ENCODE measurements around the gene NTM. TPM values are rescaled to one million over a fixed set of nuclear protein-coding genes. Genes with fewer than 3 reads are reported as not detected.

The NTM gene
- total RNA-seq, 1 experiment from 2014 or later: 9.9 TPM

DNA sequence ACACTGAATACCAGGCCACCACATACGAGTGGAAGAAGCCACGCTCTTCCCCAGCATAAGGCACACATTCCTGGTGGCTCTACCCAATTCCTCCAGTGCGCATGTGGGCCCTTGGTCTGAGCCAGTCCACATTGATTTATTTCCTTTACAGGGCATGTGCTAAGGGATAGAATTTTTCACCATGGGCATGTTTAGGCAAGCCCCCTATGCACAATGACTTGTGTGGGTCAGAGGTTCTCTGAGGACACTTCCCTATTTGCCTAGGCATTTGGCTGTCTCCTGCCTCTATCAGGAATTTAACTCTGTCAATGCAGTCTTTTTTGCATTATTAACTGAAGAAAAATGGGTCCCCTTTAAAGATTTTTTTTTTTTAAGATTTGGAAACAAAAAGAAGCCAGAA is 718.1 kb downstream of the NTM start:
- no peak overlapping the region for H2AK5ac ChIP-seq (ENCODE audit: insufficient read length, low read length)
- no peak overlapping the region for H3K9ac ChIP-seq (ENCODE audit: extremely low read depth, insufficient read length, low read length)
- no peak overlapping the region for H2BK120ac ChIP-seq (ENCODE audit: low read depth, low read length, poor library complexity, severe bottlenecking)
- no peak overlapping the region for H3K27ac ChIP-seq (ENCODE audit: insufficient read length, low read depth, low read length)
- H3K4me1 Mint-ChIP-seq: peaks cover 0 to 2% of the 10 kb centered on the region in 2 experiments; a peak in 1 of 4 replicates
- H3T11ph ChIP-seq (ENCODE audit: low read length): no peak overlapping the region
- no peaks in the 10 kb centered on the region for H3K4me1 ChIP-seq (ENCODE audit: insufficient read depth, low read length)
- H3K27me3 Mint-ChIP-seq (ENCODE audit: low read depth): no peaks in the 10 kb centered on the region; the same call in 1 of the 2 replicates
- no peak overlapping the region for H2BK15ac ChIP-seq (ENCODE audit: low read depth, low read length)
- H4K8ac ChIP-seq (replicated peaks; ENCODE audit: insufficient read length, low read depth, low read length): no peak overlapping the region
- H3K56ac ChIP-seq (ENCODE audit: insufficient read length, low read depth, low read length): no peak overlapping the region
- TF ChIP-seq CTCF (conservative IDR thresholded peaks at IDR 0.05): no peak
- no peak overlapping the region for H2AFZ ChIP-seq (ENCODE audit: low read length)
- H3K14ac ChIP-seq (ENCODE audit: insufficient read depth, low read length): no peak overlapping the region
- no peak for DNase-seq
- no peaks in the 10 kb centered on the region for H3K27me3 ChIP-seq (ENCODE audit: insufficient read depth, low read length)
- no peaks in the 10 kb centered on the region for H3K79me2 ChIP-seq (ENCODE audit: insufficient read depth, low read length)
- no peak overlapping the region for H3K27ac Mint-ChIP-seq
- no peak overlapping the region for H3K4me2 ChIP-seq (ENCODE audit: insufficient read depth, insufficient read length, low read length)
- no peaks in the 10 kb centered on the region for H4K20me1 ChIP-seq (ENCODE audit: control insufficient read depth, insufficient read depth, insufficient read length)
- no peak overlapping the region for H4K91ac ChIP-seq (ENCODE audit: insufficient read length, low read depth, low read length)
- no peak overlapping the region for H3K18ac ChIP-seq (ENCODE audit: insufficient read length, low read depth, low read length)
- no peaks in the 10 kb centered on the region for H3K79me1 ChIP-seq (ENCODE audit: insufficient read depth, low read depth, low read length, poor library complexity, severe bottlenecking)
- no CpG with 5 or more reads among the region's 3 CpGs for WGBS (ENCODE audit: extremely low coverage, insufficient read length, low lambda C conversion rate)
- peaks cover 26 to 37% of the 10 kb centered on the region in 2 experiments for H3K9me3 Mint-ChIP-seq
- H3K4ac ChIP-seq (ENCODE audit: low read depth, low read length): no peak overlapping the region
- peaks cover 14 to 31% (median 31%) of the 10 kb centered on the region in 3 experiments for H3K36me3 Mint-ChIP-seq (ENCODE audit: insufficient read depth in 1 of 3, low read depth in 3 of 3)
- H4K5ac ChIP-seq (ENCODE audit: insufficient read length, low read depth, low read length): no peak overlapping the region
- H2BK5ac ChIP-seq (ENCODE audit: insufficient read length, low read length): no peak overlapping the region
- H3K23me2 ChIP-seq (ENCODE audit: insufficient read length, low read depth, low read length, poor library complexity, severe bottlenecking): no peaks in the 10 kb centered on the region
- H3K23ac ChIP-seq (ENCODE audit: insufficient read length, low read depth, low read length): no peak overlapping the region
- H2BK12ac ChIP-seq (ENCODE audit: insufficient read length, low read depth, low read length): no peak overlapping the region
- peaks cover 29% of the 10 kb centered on the region for H3K9me3 ChIP-seq (ENCODE audit: control insufficient read depth, low read depth, low read length)
- no peak overlapping the region for H3K4me3 Mint-ChIP-seq
- H2BK20ac ChIP-seq (ENCODE audit: low read depth, low read length, poor library complexity, severe bottlenecking): no peak overlapping the region
